ENCODE data around the gene TBC1D32.
"Not testable (repeated sequence)": the region's sequence is repeated elsewhere in the genome, so short reads cannot be mapped to it uniquely, and the experiment has no call there.

TBC1D32 gene

GRCh38 chr6:121105461-121105860 lies 228.8 kb downstream of the TBC1D32 start:
- no peak for DNase-seq

DNA sequence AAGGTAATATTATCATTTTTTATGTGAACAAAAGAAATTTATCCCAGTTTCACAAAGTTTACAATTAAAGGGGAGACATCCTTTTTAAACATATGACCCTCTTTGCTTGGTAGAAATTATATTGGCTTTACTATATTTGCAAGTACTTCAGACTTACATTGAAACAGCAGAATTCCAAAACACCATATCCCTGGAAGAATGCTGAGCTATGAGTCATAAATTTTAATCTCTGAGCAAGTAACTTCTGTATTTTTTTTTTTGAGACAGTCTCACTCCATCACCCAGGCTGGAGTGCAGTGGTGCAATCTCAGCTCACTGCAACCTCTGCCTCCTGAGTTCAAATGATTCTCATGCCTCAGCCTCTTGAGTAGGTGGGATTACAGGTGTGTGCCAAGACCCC lies 240.4 kb downstream of the TBC1D32 start:
- no peak for DNase-seq

DNA sequence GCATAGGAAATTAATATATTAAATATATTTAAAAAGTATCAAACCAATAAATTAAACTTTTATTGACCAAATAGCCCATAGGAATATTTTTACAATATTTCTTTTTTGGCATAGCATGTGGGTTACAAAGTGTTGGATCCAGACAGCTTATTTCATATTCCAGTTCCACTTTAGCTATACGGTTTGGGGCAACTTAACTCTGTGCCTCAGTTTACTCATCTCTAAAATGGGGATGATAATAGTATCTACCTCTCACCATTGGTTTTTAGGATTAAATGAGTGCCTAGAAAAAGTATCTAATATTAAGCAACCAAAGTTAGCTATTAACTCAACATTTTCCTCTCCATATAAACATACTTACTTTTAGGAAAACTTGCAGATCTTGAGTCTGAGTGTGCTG lies 243.8 kb downstream of the TBC1D32 start:
- no peak for DNase-seq

- no peak for DNase-seq
These were observed 247.4 kb downstream of the TBC1D32 start for GRCh38 chr6:121086876-121087275.

DNA sequence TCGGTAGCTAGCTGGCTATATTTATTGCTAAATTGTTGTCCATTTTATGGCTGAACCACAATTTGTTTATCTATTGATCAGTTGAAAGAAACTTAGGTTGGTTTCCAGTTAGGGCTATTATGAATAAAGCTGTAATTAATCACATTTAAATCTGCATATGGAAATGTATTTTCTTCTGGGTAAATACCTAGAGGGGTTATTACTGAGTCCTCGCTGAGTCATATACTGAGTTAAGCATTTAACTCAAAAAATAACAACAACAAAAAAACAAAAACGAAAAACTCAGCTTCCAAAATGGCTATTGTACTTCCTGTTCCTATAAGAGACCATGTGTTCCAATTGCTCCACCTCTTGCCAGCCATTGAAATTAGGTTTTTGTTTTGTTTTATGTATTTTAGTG lies 258.2 kb downstream of the TBC1D32 start:
- no peak for DNase-seq

DNA sequence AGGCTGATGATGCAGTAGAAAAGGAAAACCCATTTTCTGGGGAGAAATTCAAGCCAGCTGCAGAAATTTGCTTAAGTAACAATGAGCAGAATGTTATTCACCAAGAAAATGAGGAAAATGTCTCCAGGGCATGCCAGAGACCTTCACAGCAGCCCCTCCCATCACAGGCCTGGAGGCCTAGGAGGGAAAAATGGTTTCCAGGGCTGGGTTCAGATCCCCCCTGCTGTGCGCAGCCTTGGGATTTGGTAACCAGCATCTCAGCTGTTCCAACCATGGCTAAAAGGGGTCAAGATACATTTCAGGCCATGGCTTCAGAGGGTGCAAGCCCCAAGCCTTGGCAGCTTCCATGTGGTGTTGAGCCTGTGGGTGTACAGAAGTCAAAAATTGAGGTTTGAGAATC lies 265.5 kb downstream of the TBC1D32 start:
- not testable (repeated sequence) for DNase-seq

- no peak for DNase-seq
These were observed 266.9 kb downstream of the TBC1D32 start for GRCh38 chr6:121067381-121067780.

DNA sequence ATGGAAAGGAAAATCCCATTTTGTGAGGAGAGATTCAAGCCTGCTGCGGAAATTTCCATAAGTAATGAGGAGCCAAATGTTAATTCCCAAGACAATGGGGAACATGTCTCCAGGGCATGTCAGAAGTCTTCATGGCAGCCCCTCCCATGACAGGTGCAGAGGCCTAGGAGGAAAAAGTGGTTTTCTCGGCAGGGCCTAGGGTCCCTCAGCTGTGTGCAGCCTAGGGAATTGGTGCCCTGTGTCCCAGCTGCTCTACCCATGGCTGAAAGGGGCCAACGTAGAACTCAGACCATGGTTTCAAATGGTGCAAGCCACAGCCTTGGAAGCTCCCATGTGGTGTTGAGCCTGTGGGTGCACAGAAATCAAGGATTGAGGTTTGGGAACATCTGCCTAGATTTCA lies 269.9 kb downstream of the TBC1D32 start:
- DNase-seq = no peak

DNA sequence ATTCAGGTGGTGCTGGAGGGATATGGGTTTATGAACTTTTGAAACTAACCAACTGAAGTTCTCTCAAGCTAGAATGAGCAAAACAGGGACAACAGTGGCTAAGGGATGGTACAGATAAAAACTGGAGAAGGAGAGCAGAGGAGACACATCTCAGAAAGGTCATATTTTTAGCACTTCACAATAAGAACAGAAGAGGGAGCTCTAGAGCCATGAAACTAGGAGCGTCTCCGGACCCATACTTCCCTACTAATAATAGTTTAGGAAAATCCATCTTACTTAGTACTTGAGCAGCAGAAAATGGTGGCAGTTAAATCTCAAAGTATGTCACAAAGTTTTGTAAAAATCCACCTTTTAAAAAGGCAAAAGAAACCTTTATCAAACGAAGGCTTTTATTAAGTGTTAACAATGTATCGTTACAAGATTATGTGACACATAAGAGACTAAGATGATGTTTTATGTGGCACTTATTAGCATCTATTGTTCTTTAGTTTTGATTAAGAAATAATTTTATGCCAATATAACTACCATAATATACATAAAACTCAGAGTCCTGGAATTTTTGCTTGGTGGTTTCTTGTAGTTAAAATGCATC lies 278.6 kb downstream of the TBC1D32 start:
- no peak for DNase-seq

DNA sequence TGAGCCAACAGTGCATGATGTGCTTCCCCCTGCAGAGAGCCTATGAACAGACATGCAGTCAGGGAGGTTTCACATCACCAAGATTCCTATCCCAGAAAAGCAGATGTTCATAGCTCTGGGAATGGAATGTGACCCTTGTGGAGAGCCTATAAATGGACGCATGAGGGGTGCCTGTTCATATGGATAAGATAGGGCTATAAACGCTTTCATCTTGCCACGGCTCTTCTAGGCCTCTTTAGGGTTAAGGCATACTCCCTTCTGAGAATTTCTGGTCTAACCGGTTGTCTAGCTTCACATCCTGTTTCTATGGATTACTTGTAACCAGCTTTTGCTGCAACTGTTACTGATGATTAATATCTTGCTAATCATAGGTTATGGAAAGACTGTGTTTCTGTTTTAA lies 285.7 kb downstream of the TBC1D32 start:
- not testable (repeated sequence) for DNase-seq

DNA sequence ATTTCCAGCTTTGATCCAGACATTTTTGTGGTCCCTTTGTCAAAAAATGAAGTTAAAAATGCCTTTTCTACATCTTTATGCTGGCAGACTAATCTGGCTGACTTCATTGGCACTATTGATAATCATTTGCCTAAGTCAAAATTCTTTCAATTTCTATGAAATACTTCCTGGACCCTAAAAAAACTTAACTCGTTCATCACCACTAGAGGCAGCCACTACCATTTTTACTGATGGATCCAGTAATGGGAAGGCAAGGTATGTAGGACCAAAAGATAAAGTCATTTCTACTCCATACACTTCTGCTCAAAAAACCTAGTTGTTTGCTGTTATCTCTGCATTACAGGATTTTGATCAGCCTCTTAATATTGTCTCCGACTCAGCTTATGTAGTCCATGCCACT lies 289.4 kb downstream of the TBC1D32 start:
- not testable (repeated sequence) for DNase-seq

GRCh38 chr6:121043706-121044105 lies 290.6 kb downstream of the TBC1D32 start:
- not testable (repeated sequence) for DNase-seq

DNA sequence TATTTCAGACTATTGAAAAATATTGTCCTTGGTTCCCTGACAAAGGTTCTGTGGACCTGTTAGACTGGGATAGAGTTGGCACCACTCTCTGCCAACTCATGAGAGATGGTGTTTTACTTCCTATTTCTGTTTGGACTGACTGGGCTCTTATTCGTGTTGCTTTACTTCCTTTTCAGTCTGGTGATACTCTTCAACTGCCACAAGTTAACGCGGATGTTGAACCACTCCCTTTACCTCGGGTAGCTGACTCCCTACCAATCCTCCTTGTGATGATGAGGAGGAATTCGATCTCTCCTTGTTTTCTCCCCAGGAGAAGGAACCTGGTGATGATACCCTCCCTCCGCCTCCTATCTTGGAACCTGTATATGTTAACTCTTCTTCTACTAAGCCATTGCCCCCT lies 291.1 kb downstream of the TBC1D32 start:
- not testable (repeated sequence) for DNase-seq

DNA sequence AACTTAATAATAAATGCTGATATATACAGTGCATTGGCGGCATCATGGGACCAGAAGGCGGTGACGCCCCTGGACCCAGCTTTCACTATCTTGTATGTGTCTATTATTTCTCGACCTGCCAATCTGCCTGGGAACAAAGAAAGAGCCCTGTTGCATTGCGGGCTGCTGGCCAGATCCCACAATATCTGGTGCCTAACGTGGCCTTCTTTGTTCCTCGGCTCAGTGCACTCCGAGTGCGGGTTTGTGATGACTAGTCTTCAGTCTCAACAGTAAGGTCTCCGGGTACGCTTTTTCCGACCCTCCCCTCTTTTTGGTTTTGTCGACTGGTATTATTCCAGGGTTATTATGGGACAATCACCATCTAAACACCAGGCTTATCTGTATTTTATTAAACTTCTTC lies 291.5 kb downstream of the TBC1D32 start:
- no peak for DNase-seq

DNA sequence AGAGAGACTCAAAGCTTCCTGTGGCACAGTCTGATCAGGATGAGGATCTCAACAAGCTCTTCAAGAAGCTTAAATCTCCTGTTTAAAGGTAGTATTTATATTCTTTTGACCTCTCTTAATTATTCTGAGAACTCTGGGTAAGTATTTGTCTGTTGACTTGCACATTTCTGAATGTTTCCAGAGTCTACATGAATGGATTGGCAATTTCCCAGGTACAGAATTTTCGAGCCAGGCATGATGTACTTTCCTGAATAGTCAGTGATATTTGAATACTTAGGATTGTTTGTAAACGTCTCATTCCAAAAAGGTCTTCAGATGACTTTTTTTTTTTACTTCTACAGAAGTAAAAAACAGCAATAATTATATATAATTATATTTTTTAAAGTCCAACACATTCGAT lies 293.4 kb downstream of the TBC1D32 start:
- DNase-seq = no peak

DNA sequence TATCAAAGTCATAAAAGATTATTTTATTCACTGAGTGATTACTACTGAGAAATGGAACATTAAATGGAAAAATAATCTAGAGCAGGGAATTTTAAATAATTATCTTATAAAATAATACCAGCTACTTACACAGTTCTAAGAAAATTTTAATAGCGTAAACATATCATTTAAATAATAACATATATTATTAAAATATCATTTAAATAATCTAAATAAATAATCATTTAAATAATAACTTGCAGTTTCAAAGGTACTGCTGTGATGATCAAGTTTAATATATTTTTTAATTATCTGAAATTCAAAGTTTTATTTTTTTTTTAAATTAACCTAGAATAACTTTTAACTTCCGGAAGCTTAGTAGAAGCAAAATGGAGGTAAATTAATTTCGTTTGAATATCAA lies 301.2 kb downstream of the TBC1D32 start:
- no peak for DNase-seq

DNA sequence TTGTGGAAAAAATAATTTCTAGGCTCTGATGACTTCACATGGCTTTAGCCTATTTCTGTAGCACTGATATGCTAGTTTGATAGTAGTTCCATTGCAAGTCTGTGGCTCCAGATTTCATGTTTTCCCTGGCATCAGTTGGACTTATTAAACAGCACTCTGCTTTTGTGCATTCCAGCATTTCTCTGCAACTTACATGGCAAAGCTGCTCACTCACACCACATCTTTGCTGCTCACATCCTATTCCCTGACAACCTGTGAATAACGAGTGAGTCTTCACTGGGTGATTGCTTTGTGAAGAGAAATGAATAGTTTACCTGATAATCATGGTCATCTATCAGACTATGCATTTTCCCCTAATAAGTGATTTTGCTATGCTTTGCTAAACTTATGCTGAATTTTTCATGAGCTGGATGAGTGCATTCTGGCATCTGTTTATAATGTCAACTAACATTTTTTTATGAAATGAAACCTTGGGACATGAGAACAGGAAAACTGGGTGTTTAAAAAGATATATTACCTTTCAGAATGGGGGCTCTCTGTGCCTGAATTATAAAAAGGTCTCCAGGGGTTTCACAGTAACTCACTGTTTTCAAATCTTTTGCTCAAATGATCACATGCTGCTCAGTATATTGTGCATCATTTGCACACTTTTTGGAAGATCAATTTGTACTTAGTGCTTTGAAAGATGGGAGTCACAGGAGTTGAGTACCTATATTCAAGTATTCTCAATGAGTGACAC lies 301.8 kb downstream of the TBC1D32 start:
- no peak for DNase-seq

Measured in NCI-H2171 (cell line).